22Rv1 (cell line): ENCODE data around the gene MS4A7.

Experiments
- CTCF ChIP-seq: fragments of 450-650 bp; IDR thresholded peaks from 2 replicates; pipeline ENCODE4 v1.5.1; 2017; ENCODE audit warnings: mild to moderate bottlenecking
- ZFX ChIP-seq: fragments of 450-650 bp; IDR thresholded peaks from 2 replicates; pipeline ENCODE4 v1.6.1; 2017; ENCODE audit warnings: antibody characterized with exemption, borderline replicate concordance

DNA sequence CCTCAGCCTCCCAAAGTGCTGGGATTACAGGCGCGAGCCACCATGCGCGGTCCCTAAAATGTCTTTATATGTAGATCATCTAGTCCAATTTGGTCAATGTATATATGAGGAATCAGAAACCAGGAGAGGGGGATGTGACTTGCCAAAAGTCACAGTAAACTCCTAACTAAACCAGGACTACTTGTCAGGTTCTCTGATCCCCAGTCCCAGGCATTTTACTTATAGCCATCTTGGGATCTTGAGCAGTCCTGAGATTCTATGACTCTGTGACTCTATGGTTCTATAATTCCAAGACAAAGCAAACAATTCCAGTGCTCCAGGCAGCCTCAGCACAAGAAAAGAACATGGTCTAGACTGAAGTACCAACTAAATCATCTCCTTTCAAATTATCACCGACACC is 50.9 kb downstream of the MS4A7 start, which contains the start of gene MS4A5:
- TF ChIP-seq CTCF (no peak), ZFX (no peak)
